Stomach smooth muscle (tissue), 2 donors: ENCODE measurements around the gene ATP8B4.

ENCODE experiments used
- H3K27ac ChIP-seq: one replicate; pipeline ENCODE4 v1.7.0; 2013; ENCODE audit warnings: mild to moderate bottlenecking, low read length, inconsistent platforms
- H3K27me3 ChIP-seq, 2 donors: one replicate each; pipeline ENCODE4 v1.7.0; 2013; ENCODE audit warnings: low read length in 2 of 2; ENCODE audit not compliant: insufficient read depth in 2 of 2, control insufficient read depth in 1 of 2
- H3K36me3 ChIP-seq, 2 donors: one replicate each; pipeline ENCODE4 v1.7.0; 2013; ENCODE audit warnings: low read length in 2 of 2; ENCODE audit not compliant: control insufficient read depth in 2 of 2, insufficient read depth in 2 of 2
- H3K4me1 ChIP-seq: one replicate; pipeline ENCODE4 v1.7.0; 2013; ENCODE audit warnings: low read length; ENCODE audit not compliant: control insufficient read depth, insufficient read depth
- H3K4me3 ChIP-seq, 2 donors: one replicate each; pipeline ENCODE4 v1.7.0; 2013; ENCODE audit warnings: low read length in 2 of 2
- H3K9ac ChIP-seq, 2 donors: one replicate each; pipeline ENCODE4 v1.7.0; 2013; ENCODE audit warnings: low read length in 2 of 2, mild to moderate bottlenecking in 1 of 2
- H3K9me3 ChIP-seq, 2 donors: one replicate each; pipeline ENCODE4 v1.7.0; 2013; ENCODE audit warnings: low read length in 2 of 2; ENCODE audit not compliant: control insufficient read depth in 2 of 2
- donor health status: healthy.
- donor health status: Pancreatic carcinoma.

Gene ATP8B4

DNA sequence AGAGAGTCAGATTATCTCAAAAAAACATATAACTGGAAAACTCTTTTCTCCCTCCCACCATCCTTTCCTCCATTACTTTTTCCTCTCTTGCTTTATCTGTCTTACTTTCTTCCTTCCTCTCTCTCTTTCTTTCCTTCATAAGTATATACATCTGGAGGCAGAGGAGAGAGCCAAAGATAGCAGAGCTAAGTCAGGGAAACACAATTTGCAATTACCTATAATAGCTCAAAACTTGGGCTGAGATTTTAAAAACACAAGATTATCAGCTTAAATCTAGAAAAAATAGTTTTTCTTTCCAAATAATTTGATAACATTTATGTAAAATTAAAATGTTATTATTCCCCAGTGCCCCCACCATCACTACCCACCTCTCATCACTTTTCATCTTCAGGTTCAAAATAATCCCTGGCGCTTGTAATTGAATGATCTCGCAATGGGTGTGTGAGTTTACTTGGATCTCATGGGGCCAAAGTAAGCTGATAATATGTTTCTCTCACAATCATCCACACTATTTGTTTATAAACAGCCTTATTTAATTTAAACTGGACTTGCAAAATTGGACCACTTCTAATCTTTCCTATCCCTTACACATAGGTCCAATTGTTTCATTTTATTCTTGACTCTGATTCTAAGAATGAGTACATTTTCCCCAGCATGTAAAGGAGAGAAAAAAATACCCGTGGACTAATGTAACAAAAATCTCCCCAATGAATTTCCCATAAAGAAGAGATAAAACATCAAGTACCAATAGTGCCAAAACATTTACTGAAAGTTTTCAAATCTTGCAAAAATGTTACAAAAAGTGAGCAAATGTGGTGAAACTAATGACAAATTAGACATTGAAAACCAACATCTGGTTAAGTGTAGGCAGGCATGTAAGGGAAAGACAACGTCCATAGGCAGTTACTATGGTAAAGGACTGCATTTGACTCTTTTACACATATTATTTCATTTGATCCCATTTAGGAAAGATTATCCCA, 261.2 kb downstream of the ATP8B4 start:
- H3K27ac ChIP-seq: no peak overlapping the region
- no peak overlapping the region for H3K9ac ChIP-seq
- no peak overlapping the region for H3K4me3 ChIP-seq

DNA sequence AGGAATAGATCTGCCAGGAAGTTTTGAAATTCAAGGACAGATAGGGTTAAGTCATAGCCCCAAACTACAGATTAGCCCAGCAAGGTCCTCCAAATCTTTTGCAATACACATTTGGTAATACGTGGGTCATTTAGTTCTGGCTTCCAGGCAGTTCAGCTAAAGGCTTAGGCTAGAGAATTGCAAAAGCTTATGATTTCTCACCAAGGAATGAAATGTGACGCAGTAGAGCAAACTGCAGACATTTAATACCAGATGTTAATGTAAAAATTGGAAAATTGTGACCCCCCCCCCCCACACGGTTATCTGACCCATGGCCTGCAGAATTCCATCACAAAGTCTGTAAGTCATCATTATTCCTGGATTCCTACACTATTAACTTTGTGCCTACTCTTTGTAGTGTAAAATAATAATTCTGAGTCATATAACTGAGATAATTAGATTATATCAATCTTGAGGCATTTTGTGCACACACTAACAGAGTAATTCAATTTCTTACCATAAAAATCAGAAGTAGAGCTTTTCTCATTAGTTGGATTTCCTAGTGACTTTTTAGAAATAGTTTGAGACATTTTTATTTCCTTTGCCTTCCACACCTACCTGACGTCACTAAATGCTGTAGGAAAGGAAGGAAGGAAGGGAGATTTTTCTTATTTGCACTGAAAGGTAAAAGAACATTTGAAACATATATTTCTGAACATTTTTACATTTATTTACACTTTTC, 263.0 kb downstream of the ATP8B4 start:
- no peak overlapping the region for H3K9ac ChIP-seq
- H3K4me3 ChIP-seq: no peak overlapping the region
- H3K27ac ChIP-seq: no peak overlapping the region

More for the DNA sequence above, 261.2 kb downstream of the ATP8B4 start:
- Histone ChIP-seq H3K36me3 (no peaks in the 10 kb centered on the region), H3K9me3 (no peaks in the 10 kb centered on the region), H3K4me1 (no peaks in the 10 kb centered on the region), H3K27me3 (no peaks in the 10 kb centered on the region)

DNA sequence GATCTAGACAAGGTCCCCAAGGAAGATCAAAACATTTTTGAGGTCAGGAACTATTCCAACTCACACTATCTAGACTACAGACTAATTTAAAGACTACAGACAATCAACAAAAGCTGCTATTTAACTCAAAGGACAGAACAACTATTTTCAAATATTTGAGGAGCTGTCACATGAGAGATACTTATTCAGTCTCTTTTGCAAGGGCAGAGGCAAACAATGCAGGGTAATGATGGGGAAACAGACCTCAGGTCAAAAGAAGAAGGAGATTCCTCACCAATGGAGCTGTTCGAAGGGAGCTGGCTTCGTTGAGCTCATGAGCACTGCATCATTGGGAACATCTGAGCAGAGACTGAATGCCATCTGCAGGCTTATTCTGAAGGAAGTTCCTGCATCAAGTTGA, 266.3 kb downstream of the ATP8B4 start:
- no peak overlapping the region for H3K4me3 ChIP-seq
- no peaks in the 10 kb centered on the region for H3K36me3 ChIP-seq
- peaks cover 3% of the 10 kb centered on the region for H3K4me1 ChIP-seq
- no peak overlapping the region for H3K27ac ChIP-seq
- no peaks in the 10 kb centered on the region for H3K9me3 ChIP-seq
- no peak overlapping the region for H3K9ac ChIP-seq
- no peaks in the 10 kb centered on the region for H3K27me3 ChIP-seq

More for the DNA sequence above, 263.0 kb downstream of the ATP8B4 start:
- Histone ChIP-seq H3K4me1 (no peaks in the 10 kb centered on the region), H3K9me3 (no peaks in the 10 kb centered on the region), H3K36me3 (no peaks in the 10 kb centered on the region), H3K27me3 (no peaks in the 10 kb centered on the region)

DNA sequence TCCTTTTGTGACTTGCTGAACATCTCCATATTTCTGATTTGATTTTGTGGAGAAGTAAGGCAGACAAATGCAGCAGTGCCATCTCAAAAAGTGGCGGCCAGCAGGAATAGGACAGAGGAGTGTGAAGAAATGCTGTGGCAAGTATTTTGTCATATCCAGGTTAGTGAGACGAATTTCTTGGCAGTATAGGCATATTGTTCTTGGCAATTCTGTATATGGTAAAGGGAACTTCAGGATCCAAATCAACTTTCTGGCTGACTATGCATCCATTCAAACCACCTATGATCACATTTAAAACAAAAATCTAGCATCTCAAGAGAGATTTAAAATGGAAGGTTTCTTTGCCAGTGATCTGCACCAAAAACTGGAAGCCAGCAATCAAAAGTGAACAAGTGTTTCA, 270.2 kb downstream of the ATP8B4 start:
- Histone ChIP-seq H3K27ac (no peak overlapping the region), H3K27me3 (no peaks in the 10 kb centered on the region), H3K9ac (no peak overlapping the region), H3K9me3 (no peaks in the 10 kb centered on the region), H3K4me1 (peaks cover 3% of the 10 kb centered on the region), H3K4me3 (no peak overlapping the region), H3K36me3 (no peaks in the 10 kb centered on the region)

DNA sequence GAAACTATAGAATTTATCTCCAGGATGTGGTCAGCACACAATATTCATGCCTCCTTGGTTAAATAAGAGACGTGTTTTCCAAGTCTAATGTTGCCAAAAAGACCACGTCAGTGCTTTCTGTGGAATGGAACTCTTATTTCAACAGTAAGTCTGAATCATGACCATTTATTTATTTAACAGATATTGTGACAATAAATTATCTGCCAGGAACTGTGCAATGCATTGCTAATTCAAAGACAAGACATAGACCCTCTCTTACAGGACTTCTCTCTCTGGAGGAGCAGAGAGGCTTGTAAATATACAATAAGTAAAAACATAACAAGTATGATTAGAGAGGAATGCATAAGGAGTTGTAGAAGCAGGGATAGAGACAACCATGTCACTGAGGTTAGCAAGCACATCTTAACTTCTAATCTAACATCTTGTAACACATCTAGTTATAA, 270.7 kb downstream of the ATP8B4 start:
- Histone ChIP-seq H3K4me1 (peaks cover 3% of the 10 kb centered on the region), H3K27ac (no peak overlapping the region), H3K4me3 (no peak overlapping the region), H3K9ac (no peak overlapping the region), H3K36me3 (no peaks in the 10 kb centered on the region), H3K27me3 (no peaks in the 10 kb centered on the region), H3K9me3 (no peaks in the 10 kb centered on the region)

DNA sequence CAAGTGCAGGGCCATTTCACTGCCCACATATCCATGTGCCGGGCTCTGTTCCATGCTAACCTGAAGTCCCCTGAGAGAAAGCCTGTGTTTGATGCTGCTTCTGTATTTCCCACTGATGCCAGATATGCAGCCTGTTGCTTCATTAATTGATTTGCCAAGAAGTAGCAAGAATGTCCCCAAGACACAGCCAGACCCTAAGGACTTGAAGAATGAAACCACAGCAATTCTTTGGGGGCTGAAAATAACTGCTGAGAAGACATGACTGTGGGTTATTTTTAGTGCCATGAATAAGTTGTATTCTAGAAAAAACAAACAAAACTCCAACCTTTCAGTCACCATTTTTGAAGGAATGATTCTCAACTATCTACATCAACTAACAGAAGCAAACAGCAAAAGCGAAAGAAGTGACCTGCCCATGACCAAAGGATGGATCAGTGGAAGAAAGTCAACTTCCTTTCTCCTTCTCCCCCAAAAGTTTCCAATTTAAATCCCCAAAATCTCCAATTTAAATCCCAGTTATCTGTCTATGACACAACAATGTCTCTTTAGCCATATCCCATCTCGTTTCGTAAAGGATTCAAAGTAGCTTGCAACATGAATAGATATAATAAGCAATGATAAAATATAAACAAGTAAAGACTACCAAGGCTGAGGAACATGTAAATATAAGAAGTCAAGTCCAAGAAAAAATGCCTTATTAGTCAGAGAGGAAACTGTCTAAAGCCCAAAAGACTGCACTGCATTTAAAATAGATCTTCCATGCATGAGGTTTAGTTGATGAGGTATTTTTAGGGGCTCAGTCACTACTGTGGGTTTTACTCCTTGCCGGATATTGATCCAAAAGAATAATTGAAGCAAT, 271.4 kb downstream of the ATP8B4 start:
- H3K36me3 ChIP-seq: no peaks in the 10 kb centered on the region
- H3K27ac ChIP-seq: no peak overlapping the region
- H3K27me3 ChIP-seq: no peaks in the 10 kb centered on the region
- H3K9ac ChIP-seq: no peak overlapping the region
- no peak overlapping the region for H3K4me3 ChIP-seq
- no peaks in the 10 kb centered on the region for H3K9me3 ChIP-seq
- peaks cover 3% of the 10 kb centered on the region for H3K4me1 ChIP-seq

DNA sequence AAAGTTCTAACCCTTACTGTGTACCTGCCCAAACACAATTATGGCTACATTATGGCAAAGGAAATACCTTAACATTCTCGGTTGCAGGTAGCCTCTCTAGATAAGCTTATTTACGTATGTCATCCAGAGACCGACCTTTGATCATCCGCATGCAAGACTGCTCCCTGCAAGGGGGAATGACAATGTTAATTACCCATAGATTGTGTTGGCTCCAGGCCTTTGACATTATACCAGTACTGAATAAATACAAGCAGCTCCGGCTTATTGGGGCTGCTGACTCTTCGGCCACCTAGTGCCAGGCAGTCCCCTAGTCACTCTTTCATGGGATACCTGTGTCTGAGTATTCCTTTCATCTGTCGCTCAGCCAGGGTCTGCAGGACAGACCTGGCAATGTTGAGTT, 274.6 kb downstream of the ATP8B4 start:
- Histone ChIP-seq H3K36me3 (no peaks in the 10 kb centered on the region), H3K4me3 (no peak overlapping the region), H3K9ac (no peak overlapping the region), H3K4me1 (peaks cover 3% of the 10 kb centered on the region), H3K27me3 (no peaks in the 10 kb centered on the region), H3K9me3 (no peaks in the 10 kb centered on the region), H3K27ac (no peak overlapping the region)

DNA sequence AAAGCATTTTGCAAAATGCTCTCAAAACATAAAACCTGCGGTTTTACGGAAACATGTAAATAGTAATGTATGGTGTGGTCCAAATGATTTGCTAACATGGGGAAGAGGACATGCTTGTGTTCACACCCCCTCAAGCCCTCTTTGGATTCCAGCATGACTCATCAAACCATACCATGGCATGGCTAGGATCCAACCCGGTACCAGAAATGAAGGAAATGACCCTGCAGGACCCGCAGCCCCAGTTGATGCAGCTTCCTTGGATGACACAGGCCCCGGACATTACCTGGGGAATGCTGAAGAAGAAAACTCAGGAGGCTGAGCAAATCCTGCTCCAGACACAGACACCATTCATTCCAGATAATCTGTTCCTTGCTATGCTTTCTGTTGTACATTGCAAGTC, 275.3 kb downstream of the ATP8B4 start:
- H3K27me3 ChIP-seq: no peaks in the 10 kb centered on the region
- H3K4me1 ChIP-seq: peaks cover 3% of the 10 kb centered on the region
- H3K36me3 ChIP-seq: no peaks in the 10 kb centered on the region
- no peak overlapping the region for H3K9ac ChIP-seq
- no peak overlapping the region for H3K4me3 ChIP-seq
- no peak overlapping the region for H3K27ac ChIP-seq
- H3K9me3 ChIP-seq: peaks cover 0 to 4% of the 10 kb centered on the region in 2 donors

DNA sequence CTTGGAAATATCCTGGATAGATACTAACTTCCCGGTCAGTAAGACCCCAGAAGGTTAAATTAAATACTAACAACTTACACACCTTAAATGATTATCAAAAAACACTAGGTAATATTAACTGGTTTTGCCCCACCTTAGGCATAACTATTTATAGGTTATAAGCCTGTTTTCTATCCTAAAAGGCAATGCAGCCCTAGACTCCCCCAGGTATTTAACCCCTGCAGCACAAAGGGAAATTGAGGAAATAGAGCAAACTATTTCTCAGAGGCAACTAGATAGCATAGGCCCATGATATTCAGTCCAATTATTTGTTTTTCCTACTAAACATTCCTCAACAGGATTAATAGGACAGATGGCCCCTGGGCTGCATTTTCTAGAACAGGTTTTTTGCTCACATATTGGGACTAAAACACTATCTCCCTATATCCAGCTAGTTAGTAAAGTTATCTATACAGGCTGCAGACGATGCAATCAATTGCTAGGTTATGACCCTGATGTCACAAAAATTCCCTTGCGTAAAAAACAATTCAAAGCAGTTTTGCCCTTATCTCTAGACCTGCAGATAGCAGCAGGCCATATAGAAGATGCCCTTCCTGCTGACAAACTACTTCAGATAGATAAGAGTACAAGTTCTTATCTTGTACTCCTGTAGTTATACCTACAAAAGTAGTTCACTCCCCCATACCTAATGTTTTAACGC, 276.9 kb downstream of the ATP8B4 start:
- Histone ChIP-seq H3K9me3 (peaks cover 0 to 4% of the 10 kb centered on the region in 2 donors), H3K9ac (no peak overlapping the region), H3K27me3 (no peaks in the 10 kb centered on the region), H3K4me3 (no peak overlapping the region), H3K4me1 (no peaks in the 10 kb centered on the region), H3K27ac (no peak overlapping the region), H3K36me3 (no peaks in the 10 kb centered on the region)

DNA sequence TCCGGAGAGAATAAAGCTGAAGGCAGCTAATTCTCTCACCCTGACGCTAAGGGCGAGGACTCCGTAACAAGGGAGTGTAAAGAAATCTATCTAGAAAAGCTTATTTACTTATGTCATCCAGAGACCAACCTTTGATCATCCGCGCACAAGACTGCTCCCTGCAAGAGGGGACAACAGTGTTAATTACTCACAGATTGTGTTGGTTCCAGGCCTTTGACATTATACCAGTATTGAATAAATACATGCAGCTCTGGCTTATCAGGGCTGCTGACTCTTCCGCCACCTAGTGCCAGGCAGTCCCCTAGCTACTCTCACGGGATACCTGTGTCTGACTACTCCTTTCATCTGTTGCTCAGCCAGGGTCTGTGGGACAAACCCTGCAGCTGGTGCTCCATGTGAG, 286.5 kb downstream of the ATP8B4 start:
- H3K9me3 ChIP-seq: no peaks in the 10 kb centered on the region
- no peaks in the 10 kb centered on the region for H3K27me3 ChIP-seq
- H3K4me3 ChIP-seq: no peak overlapping the region
- no peak overlapping the region for H3K27ac ChIP-seq
- H3K9ac ChIP-seq: no peak overlapping the region
- H3K36me3 ChIP-seq: no peaks in the 10 kb centered on the region
- H3K4me1 ChIP-seq: no peaks in the 10 kb centered on the region
